C4-2B (cell line): ENCODE measurements around the gene TBX3.
A peak's percentile ranks its signal among the peaks of the same experiment; 100 is the strongest.

Source experiments
- H3K27ac ChIP-seq: fragments of 450-650 bp; 2 replicates; pipeline ENCODE4 v1.5.1; 2017
- CTCF ChIP-seq: fragments of 450-650 bp; conservative IDR thresholded peaks from 2 replicates; pipeline ENCODE4 v1.5.1; 2017; ENCODE audit warnings: mild to moderate bottlenecking
- ZFX ChIP-seq: fragments of 450-650 bp; IDR thresholded peaks from 2 replicates; pipeline ENCODE4 v1.6.1; 2017

TBX3 gene

GRCh38 chr12:114685869-114686268 lies 1.9 kb upstream of the TBX3 start:
- no peak for TF ChIP-seq CTCF
- no peak for TF ChIP-seq ZFX

GRCh38 chr12:114685320-114685781 lies 1.4 kb upstream of the TBX3 start:
- TF ChIP-seq ZFX (no peak), CTCF (no peak)
- peak overlapping the region; percentile 99 for H3K27ac ChIP-seq

More at GRCh38 chr12:114685869-114686268, 1.9 kb upstream of the TBX3 start:
- H3K27ac ChIP-seq: peak overlapping the region; percentile 99

- TF ChIP-seq ZFX: no peak
- peak; percentile 0; the same call in 1 of the 2 replicates for TF ChIP-seq CTCF
- peak overlapping the region; percentile 99 for H3K27ac ChIP-seq
Measured at GRCh38 chr12:114684870-114685273, 897 bp upstream of the TBX3 start.

GRCh38 chr12:114683709-114684097 lies 272 bp downstream of the TBX3 start:
- TF ChIP-seq ZFX (no peak), CTCF (no peak)
- H3K27ac ChIP-seq: peak overlapping the region; percentile 99

- H3K27ac ChIP-seq: peak overlapping the region; percentile 99
- TF ChIP-seq CTCF (no peak), ZFX (no peak)
Measured at GRCh38 chr12:114682785-114683708, 928 bp downstream of the TBX3 start.

- TF ChIP-seq ZFX (peak; percentile 25; the same call in 1 of the 2 replicates), CTCF (no peak)
Measured at GRCh38 chr12:114682106-114682784, 1.7 kb downstream of the TBX3 start.

More at GRCh38 chr12:114682106-114682784, 1.7 kb downstream of the TBX3 start:
- H3K27ac ChIP-seq: peak overlapping the region; percentile 99
